GM12865 (cell line): ENCODE results near the gene SLC17A5.

Source experiments
- DNase-seq: peaks from one replicate; pipeline ENCODE4 v3.0.0; 2010; ENCODE audit warnings: low read depth
- H3K4me3 ChIP-seq: 2 replicates; pipeline ENCODE4 v1.5.1; 2011; ENCODE audit warnings: mild to moderate bottlenecking, low read depth, low read length, control low read depth
- TF ChIP-seq, protein P1 (sequence below): IDR thresholded peaks from 2 replicates; pipeline ENCODE4 v1.5.1; 2011; ENCODE audit warnings: low read length, control low read depth, low read depth, inconsistent platforms; ENCODE audit not compliant: insufficient read depth; ENCODE audit errors: missing control alignments

Gene SLC17A5

DNA sequence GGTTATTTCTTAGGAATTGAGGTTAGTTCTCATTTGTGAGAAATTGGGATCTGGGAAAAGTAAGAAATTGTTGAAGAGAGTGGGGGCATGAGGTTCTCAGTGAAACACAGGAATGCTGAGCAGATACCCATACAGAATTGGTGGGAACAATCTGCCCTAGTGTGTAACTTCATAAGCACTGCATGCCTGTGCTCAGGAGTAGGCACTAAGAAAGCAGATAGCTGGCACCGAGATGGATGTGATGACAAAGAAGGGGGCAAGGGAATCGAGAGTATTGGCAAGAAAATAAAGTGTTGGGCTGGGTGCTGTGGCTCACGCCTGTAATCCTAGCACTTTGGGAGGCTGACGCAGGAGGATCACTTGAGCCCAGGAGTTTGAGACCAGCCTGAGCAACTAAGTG, 4.0 kb downstream of the SLC17A5 start:
- TF ChIP-seq, protein P1, sequence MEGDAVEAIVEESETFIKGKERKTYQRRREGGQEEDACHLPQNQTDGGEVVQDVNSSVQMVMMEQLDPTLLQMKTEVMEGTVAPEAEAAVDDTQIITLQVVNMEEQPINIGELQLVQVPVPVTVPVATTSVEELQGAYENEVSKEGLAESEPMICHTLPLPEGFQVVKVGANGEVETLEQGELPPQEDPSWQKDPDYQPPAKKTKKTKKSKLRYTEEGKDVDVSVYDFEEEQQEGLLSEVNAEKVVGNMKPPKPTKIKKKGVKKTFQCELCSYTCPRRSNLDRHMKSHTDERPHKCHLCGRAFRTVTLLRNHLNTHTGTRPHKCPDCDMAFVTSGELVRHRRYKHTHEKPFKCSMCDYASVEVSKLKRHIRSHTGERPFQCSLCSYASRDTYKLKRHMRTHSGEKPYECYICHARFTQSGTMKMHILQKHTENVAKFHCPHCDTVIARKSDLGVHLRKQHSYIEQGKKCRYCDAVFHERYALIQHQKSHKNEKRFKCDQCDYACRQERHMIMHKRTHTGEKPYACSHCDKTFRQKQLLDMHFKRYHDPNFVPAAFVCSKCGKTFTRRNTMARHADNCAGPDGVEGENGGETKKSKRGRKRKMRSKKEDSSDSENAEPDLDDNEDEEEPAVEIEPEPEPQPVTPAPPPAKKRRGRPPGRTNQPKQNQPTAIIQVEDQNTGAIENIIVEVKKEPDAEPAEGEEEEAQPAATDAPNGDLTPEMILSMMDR: no peak
- no peak for DNase-seq
- H3K4me3 ChIP-seq: no peak overlapping the region

DNA sequence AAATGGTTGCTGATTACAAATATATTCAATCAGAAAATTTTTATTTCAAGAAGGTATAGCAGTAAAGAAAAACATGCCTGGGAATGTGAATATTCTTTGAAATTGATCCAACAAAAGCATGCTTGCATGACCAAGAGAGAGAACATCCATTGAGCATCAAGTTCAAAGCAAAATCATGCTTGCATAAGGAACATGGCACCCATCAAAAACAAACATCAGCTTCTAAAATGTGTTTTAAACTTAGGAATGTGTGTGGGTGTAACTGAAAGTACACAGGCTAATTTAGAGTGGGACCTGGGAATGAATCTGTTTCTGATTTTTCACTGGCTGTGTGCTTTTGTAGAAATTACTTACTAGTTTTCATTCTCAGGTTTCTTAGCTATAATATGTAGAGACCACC, 5.6 kb downstream of the SLC17A5 start:
- DNase-seq: no peak
- no peak overlapping the region for H3K4me3 ChIP-seq
- TF ChIP-seq, protein P1: no peak

DNA sequence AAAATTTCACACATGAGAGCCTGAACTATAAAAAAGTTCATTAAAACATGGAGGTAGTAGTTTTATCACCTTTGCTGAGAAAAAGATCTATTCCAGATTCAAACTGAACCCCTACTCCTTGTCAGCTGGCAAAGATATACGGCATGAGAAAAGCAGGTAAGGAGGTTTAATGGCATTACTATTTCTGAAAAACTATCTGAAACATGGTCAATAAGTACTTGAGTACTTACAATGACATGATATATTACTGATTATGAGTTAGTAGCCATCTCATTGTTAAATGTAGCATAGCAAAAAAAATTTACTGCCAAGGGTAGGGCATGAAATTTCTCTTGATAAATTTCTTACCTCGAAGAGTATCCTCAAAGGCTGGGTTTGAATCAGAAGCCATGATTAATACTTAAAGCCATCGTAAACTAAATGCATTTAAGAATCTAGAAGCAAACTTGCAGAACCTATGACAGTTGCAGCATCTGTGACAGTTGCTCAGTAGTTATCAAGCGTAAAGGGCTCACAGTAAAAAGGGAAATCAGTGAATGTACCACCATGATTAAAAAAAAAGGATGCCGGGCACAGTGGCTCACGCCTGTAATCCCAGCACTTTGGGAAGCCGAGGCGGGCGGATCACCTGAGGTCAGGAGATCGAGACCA, 8.7 kb downstream of the SLC17A5 start:
- TF ChIP-seq, protein P1: no peak
- H3K4me3 ChIP-seq: peak overlapping the region; percentile 21
- DNase-seq: no peak

DNA sequence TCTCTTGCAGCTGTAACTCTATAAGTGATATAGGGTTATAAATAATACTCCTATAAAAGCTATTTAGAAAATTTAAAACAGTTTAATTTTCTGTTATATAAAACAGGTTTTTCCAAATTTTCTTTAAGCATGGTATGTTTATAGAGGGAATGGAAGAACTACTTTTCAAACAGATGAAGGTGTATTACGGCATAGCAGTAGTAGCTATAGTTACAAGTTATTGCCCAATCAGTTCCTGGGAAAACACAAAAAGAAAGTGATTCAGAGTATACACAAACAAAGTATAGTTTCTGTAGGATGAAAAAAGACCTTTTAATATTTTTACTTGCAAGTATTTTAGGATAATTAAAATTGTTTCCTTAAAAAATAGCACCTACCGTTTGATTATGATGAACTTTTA, 9.8 kb downstream of the SLC17A5 start:
- DNase-seq: no peak
- H3K4me3 ChIP-seq: no peak overlapping the region
- TF ChIP-seq, protein P1: no peak

DNA sequence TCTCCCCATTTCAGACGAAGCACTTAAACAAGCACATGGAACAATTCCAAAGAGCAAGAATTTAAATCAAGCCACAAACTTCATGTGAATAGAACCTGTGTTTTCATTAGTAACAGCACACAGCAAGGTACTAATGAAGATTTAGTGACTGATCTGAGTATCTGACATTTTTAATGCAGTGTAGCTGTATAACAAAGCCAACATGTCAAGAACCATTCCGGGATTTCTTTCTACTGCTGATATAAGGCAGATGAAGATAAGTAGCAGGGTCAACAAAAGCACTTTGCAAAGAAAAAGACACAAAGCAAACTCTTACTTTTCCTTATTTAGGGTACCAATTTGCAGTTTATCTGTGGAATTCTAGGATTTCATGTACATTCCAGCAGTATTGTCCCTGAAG, 11.3 kb downstream of the SLC17A5 start:
- DNase-seq: no peak
- TF ChIP-seq, protein P1: no peak
- no peak overlapping the region for H3K4me3 ChIP-seq

DNA sequence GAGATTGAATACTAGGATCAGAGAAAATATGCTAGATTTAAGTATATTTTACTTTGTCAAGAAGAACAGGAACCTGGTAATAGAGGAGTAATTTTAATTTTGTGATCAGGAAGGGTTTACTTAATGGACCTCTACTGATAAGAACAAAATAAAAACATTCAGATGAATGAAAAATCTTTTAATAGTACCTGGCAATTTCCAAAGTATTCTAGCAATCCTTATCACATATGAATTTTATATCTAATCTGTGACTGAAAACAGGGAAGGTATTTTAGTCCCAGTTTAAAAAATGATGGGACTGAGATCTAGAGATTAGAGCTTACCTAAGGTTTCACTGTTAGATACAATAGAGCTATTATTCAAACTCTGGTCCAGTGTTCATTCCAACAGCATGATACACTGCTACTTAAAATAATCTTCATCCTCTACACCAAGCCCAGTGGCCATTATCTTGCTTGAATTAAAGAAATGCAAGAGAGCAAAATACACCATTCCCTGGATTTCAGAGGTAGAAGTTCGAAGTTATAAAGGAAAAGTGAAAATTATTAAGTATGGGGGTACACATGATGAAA, 13.5 kb downstream of the SLC17A5 start:
- no peak overlapping the region for H3K4me3 ChIP-seq
- DNase-seq: no peak
- TF ChIP-seq, protein P1: no peak

DNA sequence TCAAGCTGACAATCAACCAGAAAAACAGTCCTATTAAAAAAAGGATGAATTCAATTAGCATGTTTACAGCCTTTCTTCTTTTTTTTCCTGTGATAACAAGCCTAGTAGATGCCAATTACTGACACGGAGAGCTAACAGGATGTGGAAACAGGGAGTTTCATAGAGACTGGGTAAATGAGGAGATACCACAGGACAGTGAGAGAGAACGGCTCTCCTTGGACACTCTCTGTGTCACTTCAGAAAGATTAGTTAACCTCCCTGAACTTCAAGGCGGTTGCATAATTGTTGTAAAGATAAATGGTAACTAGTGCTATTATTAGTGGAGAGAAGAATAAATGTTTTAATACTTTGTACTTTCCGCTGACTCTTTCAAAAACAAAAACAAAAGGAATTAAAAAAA, 14.8 kb downstream of the SLC17A5 start:
- TF ChIP-seq, protein P1: no peak
- no peak for DNase-seq

More for the DNA sequence above, 14.8 kb downstream of the SLC17A5 start:
- no peak overlapping the region for H3K4me3 ChIP-seq
